Measurements from ENCODE around the gene RREB1.

The RREB1 gene

DNA sequence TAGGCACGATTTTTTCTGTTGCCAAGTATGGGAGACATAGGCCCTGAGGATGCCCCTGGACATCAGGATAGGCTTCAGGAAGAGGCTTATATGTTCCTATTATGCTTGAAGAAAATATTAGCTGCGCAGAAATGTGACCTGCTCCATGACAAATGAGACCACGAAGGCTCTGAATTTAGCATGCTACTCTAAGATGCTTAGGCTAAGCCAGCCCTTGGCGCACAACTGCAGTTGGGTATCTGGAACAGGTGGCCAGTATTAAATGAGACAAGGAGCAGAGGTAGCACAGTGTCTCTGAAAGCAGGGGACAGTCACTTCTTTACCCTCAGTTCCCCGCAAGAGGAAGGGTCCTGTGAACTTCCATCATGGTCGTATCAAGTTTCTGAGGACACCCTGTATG lies 90.0 kb downstream of the RREB1 start:
- no peak for DNase-seq (ENCODE audit: extremely low read depth, low read depth)
- TF ChIP-seq, protein P1, sequence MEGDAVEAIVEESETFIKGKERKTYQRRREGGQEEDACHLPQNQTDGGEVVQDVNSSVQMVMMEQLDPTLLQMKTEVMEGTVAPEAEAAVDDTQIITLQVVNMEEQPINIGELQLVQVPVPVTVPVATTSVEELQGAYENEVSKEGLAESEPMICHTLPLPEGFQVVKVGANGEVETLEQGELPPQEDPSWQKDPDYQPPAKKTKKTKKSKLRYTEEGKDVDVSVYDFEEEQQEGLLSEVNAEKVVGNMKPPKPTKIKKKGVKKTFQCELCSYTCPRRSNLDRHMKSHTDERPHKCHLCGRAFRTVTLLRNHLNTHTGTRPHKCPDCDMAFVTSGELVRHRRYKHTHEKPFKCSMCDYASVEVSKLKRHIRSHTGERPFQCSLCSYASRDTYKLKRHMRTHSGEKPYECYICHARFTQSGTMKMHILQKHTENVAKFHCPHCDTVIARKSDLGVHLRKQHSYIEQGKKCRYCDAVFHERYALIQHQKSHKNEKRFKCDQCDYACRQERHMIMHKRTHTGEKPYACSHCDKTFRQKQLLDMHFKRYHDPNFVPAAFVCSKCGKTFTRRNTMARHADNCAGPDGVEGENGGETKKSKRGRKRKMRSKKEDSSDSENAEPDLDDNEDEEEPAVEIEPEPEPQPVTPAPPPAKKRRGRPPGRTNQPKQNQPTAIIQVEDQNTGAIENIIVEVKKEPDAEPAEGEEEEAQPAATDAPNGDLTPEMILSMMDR (IDR thresholded peaks at IDR 0.05; ENCODE audit: low read depth, low read length), result no peak

DNA sequence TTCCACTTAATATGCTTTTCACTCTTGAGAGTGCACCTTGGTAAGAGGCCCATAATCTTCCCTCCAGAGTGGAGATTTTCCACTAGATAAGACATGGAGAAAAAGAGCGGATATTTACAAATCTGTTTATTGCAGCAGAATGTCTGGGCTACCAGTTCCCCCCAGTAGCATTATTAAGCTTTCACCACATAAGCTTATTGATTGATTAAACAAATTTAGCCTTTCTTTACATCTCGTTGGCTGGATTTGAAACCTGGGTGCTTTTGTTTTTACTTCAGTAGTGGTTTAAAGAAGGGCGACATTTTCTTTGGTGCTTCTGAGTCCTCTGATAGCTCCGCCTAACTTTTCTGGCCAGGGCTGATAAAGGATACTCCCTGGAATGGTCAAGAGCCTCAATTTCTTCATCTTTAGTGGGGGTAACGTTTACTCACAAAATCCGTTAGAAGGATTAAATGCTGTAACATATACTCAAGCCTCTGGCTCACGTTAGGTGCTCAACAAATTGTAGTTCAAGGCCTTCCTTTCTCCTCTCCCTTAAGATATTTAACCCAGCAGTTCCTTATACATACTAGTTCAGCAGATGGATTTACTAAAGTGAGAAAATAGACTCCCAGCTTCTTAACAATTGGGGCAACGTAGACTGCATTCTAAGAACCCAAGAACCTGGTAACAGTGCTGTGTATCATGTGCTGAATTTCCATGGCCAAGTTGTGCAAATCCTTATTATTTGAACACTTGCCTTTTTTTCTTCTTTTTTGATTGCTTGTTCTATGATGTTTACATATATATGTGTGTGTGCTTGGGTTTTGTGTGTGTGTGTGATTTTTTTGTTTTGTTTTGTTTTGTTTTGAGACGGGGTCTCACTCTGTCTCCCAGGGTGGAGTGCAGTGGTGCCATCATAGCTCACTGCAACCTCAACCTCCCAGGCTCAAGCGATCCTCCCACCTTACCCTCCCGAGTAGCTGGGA lies 91.4 kb downstream of the RREB1 start:
- TF ChIP-seq, protein P1 (IDR thresholded peaks at IDR 0.05; ENCODE audit: low read depth, low read length), result no peak
- no peak for DNase-seq (ENCODE audit: extremely low read depth, low read depth)

DNA sequence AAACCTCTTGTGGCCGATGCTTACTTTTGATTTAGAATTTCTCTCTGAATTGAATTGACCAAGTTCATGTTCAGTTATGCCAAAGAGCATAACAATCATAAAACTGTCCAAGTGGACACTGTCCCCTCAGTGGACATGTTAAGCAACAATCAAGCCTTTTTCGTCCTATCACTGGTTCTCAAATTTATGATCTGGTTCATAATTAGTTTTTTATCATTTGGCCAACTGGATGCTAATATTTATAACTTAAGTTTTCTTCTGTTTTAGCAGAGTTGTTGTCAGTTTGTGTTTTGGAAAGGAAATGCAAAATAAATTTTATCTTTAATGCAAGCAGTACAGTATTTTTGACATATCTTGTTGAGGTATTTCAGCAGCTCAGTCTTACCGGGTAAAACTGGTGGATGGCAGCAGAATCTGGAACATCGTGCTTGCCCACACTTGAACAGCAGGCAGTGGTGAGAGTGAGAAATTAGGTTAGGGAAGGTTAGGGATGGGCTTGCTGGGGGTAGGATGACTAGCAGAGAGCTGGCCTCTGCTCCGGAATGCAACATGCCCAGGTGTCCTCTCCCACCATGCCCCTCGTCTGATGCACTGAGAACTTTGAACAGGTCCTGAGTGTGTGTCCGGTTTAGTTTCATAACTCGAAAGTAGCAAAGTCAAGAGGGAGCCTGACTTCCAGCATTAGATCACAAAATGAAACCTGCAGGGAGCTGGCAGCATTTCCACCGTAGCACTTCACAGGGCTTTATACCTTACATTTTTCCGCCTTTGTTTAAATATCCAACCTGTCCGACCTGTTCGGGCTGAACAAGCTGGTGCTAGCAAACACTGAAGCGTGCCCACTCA lies 93.1 kb downstream of the RREB1 start:
- no peak for DNase-seq (ENCODE audit: extremely low read depth, low read depth)
- TF ChIP-seq, protein P1 (IDR thresholded peaks at IDR 0.05; ENCODE audit: low read depth, low read length), result no peak

DNA sequence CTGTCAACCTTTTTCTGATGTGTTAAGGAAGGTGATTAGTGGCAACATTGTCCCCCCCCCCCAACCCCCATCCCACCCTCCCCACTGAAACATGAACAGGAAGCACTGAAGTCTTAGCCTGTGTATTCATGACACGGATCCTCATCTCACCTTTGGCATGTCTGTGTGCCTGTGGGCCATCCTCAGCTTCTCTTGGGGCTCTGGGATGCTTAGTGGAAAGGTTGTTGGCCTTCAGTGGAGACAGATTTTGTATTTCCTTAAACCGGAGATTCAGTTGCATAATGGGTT lies 93.6 kb downstream of the RREB1 start:
- no peak for DNase-seq (ENCODE audit: extremely low read depth, low read depth)
- TF ChIP-seq, protein P1 (IDR thresholded peaks at IDR 0.05; ENCODE audit: low read depth, low read length), result no peak

DNA sequence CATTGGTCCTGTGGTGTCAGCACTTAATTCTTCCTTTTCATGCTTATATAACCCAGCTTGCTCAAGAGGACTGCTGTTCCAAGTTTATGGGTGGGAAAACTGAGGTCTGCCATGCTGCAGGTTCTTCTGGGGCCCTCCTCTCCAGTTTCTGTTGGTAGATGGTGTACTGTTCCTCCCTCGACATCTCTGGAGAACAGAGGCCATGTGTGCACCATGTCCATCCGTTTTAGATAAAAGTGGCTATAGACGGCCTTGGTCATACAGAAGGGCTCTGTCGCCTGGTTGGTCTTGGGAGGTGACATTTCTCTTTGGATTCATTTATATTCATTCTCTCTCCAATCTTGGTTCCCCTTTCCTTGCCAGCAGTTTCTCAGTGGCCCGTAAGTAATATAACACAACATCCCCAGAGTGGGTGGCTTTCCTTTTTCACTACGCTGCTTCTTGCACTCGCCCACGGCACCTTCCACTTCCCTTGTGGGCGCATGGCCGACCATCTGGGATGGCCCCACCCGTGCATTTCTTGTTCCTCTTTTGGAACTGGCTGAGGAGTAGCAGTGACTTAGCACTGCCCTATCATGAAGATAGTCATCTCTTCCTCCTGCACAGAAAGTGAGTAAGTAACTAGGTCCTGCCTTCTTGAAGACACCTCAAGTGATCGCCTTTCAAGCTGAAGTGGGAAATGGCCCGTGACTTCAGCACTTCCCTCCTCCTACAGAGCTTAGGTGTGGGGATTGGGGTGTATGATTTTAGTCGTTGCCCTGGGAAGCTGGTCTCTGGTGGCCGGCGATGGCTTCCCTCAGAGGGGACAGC lies 94.2 kb downstream of the RREB1 start:
- DNase-seq (ENCODE audit: extremely low read depth, low read depth), result no peak
- TF ChIP-seq, protein P1 (IDR thresholded peaks at IDR 0.05; ENCODE audit: low read depth, low read length), result no peak

DNA sequence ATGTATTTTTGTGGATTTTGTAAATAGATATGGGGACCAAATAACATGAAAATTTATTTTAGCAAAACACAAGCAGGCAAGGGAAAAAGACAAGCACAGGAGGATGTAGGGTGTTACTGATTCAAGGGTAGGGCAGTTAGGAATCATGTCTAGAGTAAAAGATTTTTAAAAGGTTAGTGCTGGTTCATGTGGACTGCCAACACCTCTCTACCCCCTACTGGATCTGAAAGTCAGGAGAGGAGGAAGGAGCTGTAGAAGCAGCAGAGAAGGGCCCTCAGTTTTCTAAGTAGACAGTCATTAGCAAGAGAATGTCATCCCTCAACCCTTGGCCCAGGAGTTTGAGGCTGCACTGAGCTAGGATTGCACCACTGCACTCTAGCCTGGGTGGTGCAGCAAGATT lies 95.2 kb downstream of the RREB1 start:
- no peak for DNase-seq (ENCODE audit: extremely low read depth, low read depth)
- TF ChIP-seq, protein P1 (IDR thresholded peaks at IDR 0.05; ENCODE audit: low read depth, low read length), result no peak
